Liver (tissue), 9 donors: ENCODE measurements around the gene SMAD6. TPM values are rescaled to one million over a fixed set of nuclear protein-coding genes. Genes with fewer than 3 reads are reported as not detected.

ENCODE experiments used
- DNase-seq: peaks from one replicate; pipeline ENCODE4 v3.0.0-alpha.2; 2017; ENCODE audit warnings: low spot score
- H3K27ac ChIP-seq, 2 donors: one replicate each; pipeline ENCODE4 v1.7.0; 2013; ENCODE audit warnings: inconsistent platforms in 2 of 2, low read length in 2 of 2, control low read depth in 1 of 2, low read depth in 1 of 2, mild to moderate bottlenecking in 1 of 2
- H3K27me3 ChIP-seq, 4 donors: one replicate each; pipeline versions ENCODE4 v1.6.1 to v1.7.0; 2013; ENCODE audit warnings: low read length in 3 of 4, inconsistent platforms in 1 of 4, mild to moderate bottlenecking in 1 of 4, moderate library complexity in 1 of 4; ENCODE audit not compliant: control insufficient read depth in 4 of 4, insufficient read depth in 4 of 4
- H3K36me3 ChIP-seq, 4 donors: one replicate each; pipeline versions ENCODE4 v1.6.1 to v1.7.0; 2013; ENCODE audit warnings: low read length in 3 of 4, mild to moderate bottlenecking in 3 of 4, low read depth in 1 of 4, moderate library complexity in 1 of 4; ENCODE audit not compliant: control insufficient read depth in 4 of 4, insufficient read depth in 3 of 4
- H3K4me1 ChIP-seq, 4 donors: one replicate each; pipeline versions ENCODE4 v1.6.1 to v1.7.0; 2013; ENCODE audit warnings: low read length in 3 of 4, mild to moderate bottlenecking in 3 of 4, moderate library complexity in 1 of 4; ENCODE audit not compliant: control insufficient read depth in 4 of 4, insufficient read depth in 4 of 4
- H3K4me3 ChIP-seq, 3 donors: one replicate each; pipeline versions ENCODE4 v1.6.1 to v1.7.0; 2013; ENCODE audit warnings: low read length in 3 of 3, control low read depth in 1 of 3, low read depth in 1 of 3, mild to moderate bottlenecking in 1 of 3
- H3K9ac ChIP-seq, 2 donors: one replicate each; pipeline ENCODE4 v1.7.0; 2013; ENCODE audit warnings: low read length in 2 of 2, mild to moderate bottlenecking in 2 of 2, moderate library complexity in 2 of 2, control low read depth in 1 of 2, low read depth in 1 of 2
- H3K9me3 ChIP-seq, 4 donors: one replicate each; pipeline versions ENCODE4 v1.6.1 to v1.7.0; 2013; ENCODE audit warnings: low read length in 3 of 4; ENCODE audit not compliant: control insufficient read depth in 4 of 4
- ATF3 ChIP-seq: IDR thresholded peaks from 2 replicates; pipeline ENCODE4 v1.6.1; 2016; ENCODE audit warnings: antibody characterized with exemption
- EGR1 ChIP-seq, 2 donors: IDR thresholded peaks; 2 replicates each; pipeline ENCODE4 v1.6.1; 2016 to 2018; ENCODE audit warnings: antibody characterized with exemption in 2 of 2, low read depth in 2 of 2
- FOXA2 ChIP-seq: IDR thresholded peaks from 2 replicates; pipeline ENCODE4 v1.6.1; 2016; ENCODE audit warnings: antibody characterized with exemption
- HNF4A ChIP-seq, 2 donors: conservative IDR thresholded peaks; 2 replicates each; pipeline ENCODE4 v1.6.1; 2016; ENCODE audit warnings: antibody characterized with exemption in 2 of 2, mild to moderate bottlenecking in 2 of 2
- HNF4G ChIP-seq: IDR thresholded peaks from 2 replicates; pipeline ENCODE4 v1.6.1; 2016; ENCODE audit warnings: antibody characterized with exemption
- JUND ChIP-seq, 2 donors: IDR thresholded peaks; 2 replicates each; pipeline ENCODE4 v1.6.1; 2016; ENCODE audit warnings: antibody characterized with exemption in 2 of 2
- RAD21 ChIP-seq, 2 donors: IDR thresholded peaks; 2 replicates each; pipeline ENCODE4 v1.6.1; 2016; ENCODE audit warnings: antibody characterized with exemption in 2 of 2, mild to moderate bottlenecking in 2 of 2
- RXRA ChIP-seq, 2 donors: IDR thresholded peaks; 2 replicates each; pipeline ENCODE4 v1.6.1; 2017 to 2018; ENCODE audit warnings: antibody characterized with exemption in 2 of 2, mild to moderate bottlenecking in 1 of 2
- SP1 ChIP-seq: IDR thresholded peaks from 2 replicates; pipeline ENCODE4 v1.6.1; 2018; ENCODE audit warnings: antibody characterized with exemption, mild to moderate bottlenecking
- TAF1 ChIP-seq: conservative IDR thresholded peaks from 2 replicates; pipeline ENCODE4 v1.6.1; 2016; ENCODE audit warnings: antibody characterized with exemption, mild to moderate bottlenecking
- YY1 ChIP-seq: IDR thresholded peaks from 2 replicates; pipeline ENCODE4 v1.6.1; 2016; ENCODE audit warnings: antibody characterized with exemption, mild to moderate bottlenecking
- ZBTB33 ChIP-seq: IDR thresholded peaks from 2 replicates; pipeline ENCODE4 v1.6.1; 2016; ENCODE audit warnings: antibody characterized with exemption
- WGBS: extraction: QIAGEN DNeasy Blood & Tissue Kit; methylation state at CpG from one replicate; pipeline ENCODE4 v1.1.7; 2013; 5-methylcytosine and 5-hydroxymethylcytosine counted together
- polyA plus RNA-seq, 2 donors: library from polyadenylated mRNA; stranded (reverse) in 1 of 2; unstranded in 1 of 2; fragments of 200-250 nt in 1 of 2; fragments of >200 nt in 1 of 2; fragmentation: Nextera tagmentation in 1 of 2; extraction: Ambion mirVana in 1 of 2; gene quantifications; one replicate each; pipeline versions ENCODE4 v1.2.1 to v1.2.3, GENCODE V29; 2013 to 2015
- total RNA-seq, 2 donors: library from RNA; depleted of rRNA; stranded (reverse); fragments of >200 nt; gene quantifications; one replicate each; pipeline ENCODE4 v1.2.3, GENCODE V29; 2014
- TF ChIP-seq, protein P1 (sequence below): fragments of 150-350 bp; IDR thresholded peaks from 2 replicates; pipeline ENCODE4 v1.5.1; 2017; ENCODE audit warnings: improper control_type of control experiment, low read depth, low read length; ENCODE audit not compliant: missing input control
- TF ChIP-seq, protein P2 (sequence below): IDR thresholded peaks from 2 replicates; pipeline ENCODE4 v1.6.1; 2016; ENCODE audit warnings: antibody characterized with exemption, mild to moderate bottlenecking
- donor health status: healthy.
- donor health status: healthy.
- donor health status: healthy.
- donor health status: healthy.
- donor health status: healthy.

SMAD6 gene
- total and polyA plus RNA-seq, 4 donors: 1.2 to 15.1 (median 11.0) TPM

DNA sequence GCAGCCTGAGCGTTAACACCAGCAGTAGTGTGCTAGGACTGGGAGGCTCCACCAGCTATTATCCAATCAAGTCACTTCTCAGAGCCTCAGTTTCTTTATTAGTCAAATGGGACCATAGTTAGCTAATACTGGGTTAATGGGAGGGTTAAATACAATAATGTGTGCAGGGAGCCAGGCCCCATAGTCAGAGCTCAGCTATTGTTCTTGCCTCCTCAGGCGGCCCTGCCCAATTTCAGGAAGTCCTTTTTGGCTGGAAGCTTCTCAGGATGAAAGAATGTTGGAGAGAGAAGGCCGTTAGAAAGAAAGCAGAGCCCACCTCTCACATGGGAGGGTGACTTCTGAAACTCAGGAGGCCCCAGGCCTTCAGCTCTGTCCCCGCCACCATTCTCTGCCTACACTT, 39.5 kb upstream of the SMAD6 start:
- no peaks in the 10 kb centered on the region for H3K4me1 ChIP-seq
- no peak overlapping the region for H3K9ac ChIP-seq
- TF ChIP-seq, protein P1, sequence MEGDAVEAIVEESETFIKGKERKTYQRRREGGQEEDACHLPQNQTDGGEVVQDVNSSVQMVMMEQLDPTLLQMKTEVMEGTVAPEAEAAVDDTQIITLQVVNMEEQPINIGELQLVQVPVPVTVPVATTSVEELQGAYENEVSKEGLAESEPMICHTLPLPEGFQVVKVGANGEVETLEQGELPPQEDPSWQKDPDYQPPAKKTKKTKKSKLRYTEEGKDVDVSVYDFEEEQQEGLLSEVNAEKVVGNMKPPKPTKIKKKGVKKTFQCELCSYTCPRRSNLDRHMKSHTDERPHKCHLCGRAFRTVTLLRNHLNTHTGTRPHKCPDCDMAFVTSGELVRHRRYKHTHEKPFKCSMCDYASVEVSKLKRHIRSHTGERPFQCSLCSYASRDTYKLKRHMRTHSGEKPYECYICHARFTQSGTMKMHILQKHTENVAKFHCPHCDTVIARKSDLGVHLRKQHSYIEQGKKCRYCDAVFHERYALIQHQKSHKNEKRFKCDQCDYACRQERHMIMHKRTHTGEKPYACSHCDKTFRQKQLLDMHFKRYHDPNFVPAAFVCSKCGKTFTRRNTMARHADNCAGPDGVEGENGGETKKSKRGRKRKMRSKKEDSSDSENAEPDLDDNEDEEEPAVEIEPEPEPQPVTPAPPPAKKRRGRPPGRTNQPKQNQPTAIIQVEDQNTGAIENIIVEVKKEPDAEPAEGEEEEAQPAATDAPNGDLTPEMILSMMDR: peak; percentile 2
- TF ChIP-seq SP1: no peak
- 90% methylated on average over 4 of the region's 4 CpGs for WGBS
- peak overlapping the region; percentile 33 to 47 for H3K27ac ChIP-seq
- DNase-seq: no peak
- H3K4me3 ChIP-seq: no peak overlapping the region
- H3K36me3 ChIP-seq: no peaks in the 10 kb centered on the region
- H3K27me3 ChIP-seq: no peaks in the 10 kb centered on the region
- no peaks in the 10 kb centered on the region for H3K9me3 ChIP-seq

DNA sequence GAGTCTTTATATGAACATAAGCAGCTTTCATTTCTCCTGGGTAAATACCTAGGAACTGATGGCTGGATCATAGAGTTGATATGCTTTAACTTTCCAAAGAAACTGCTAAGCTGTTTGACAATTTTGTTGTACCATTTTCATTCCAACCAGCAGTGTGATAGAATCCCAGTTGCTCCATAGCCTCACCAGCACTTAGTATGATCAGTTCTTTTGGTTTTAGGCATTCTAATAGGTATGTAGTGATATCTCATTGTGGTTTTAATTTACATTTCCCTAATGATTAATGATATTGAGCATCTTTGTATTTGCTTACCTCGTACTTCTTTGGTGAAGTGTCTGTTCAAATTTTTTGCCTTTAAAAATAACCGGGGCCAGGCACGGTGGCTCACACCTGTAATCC, 38.4 kb upstream of the SMAD6 start:
- H3K4me3 ChIP-seq: no peak overlapping the region
- TF ChIP-seq, protein P2, sequence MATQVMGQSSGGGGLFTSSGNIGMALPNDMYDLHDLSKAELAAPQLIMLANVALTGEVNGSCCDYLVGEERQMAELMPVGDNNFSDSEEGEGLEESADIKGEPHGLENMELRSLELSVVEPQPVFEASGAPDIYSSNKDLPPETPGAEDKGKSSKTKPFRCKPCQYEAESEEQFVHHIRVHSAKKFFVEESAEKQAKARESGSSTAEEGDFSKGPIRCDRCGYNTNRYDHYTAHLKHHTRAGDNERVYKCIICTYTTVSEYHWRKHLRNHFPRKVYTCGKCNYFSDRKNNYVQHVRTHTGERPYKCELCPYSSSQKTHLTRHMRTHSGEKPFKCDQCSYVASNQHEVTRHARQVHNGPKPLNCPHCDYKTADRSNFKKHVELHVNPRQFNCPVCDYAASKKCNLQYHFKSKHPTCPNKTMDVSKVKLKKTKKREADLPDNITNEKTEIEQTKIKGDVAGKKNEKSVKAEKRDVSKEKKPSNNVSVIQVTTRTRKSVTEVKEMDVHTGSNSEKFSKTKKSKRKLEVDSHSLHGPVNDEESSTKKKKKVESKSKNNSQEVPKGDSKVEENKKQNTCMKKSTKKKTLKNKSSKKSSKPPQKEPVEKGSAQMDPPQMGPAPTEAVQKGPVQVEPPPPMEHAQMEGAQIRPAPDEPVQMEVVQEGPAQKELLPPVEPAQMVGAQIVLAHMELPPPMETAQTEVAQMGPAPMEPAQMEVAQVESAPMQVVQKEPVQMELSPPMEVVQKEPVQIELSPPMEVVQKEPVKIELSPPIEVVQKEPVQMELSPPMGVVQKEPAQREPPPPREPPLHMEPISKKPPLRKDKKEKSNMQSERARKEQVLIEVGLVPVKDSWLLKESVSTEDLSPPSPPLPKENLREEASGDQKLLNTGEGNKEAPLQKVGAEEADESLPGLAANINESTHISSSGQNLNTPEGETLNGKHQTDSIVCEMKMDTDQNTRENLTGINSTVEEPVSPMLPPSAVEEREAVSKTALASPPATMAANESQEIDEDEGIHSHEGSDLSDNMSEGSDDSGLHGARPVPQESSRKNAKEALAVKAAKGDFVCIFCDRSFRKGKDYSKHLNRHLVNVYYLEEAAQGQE: no peak
- TF ChIP-seq JUND (IDR thresholded peaks at IDR 0.05) (no peak), FOXA2 (no peak), RXRA (IDR thresholded peaks at IDR 0.05) (no peak), ZBTB33 (no peak), HNF4G (no peak), YY1 (no peak)
- WGBS: 97% methylated on average over 3 of the region's 3 CpGs
- no peaks in the 10 kb centered on the region for H3K27me3 ChIP-seq
- no peaks in the 10 kb centered on the region for H3K36me3 ChIP-seq
- no peak overlapping the region for H3K9ac ChIP-seq
- no peaks in the 10 kb centered on the region for H3K4me1 ChIP-seq
- no peak for DNase-seq
- H3K27ac ChIP-seq: no peak overlapping the region
- H3K9me3 ChIP-seq: no peaks in the 10 kb centered on the region

DNA sequence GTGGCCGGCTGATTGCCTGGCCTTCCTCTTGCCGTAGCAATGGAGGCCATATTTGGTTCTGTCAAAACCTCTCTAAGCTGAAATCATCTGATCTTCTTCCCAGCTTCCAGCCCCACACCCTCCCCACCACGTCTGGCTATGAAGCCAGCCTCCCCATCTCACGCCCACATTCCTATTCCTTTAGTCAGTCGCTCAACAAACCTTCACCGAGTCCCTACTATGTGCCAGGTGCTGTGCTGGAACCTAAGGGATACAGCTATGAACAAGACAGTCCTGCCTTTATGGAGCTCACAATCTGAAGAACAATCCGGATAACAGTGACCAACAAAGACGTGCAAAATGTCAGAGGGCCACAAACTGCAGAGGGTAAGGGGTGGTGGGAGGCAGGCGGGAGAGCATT, 31.9 kb upstream of the SMAD6 start:
- 83% methylated on average over 9 of the region's 9 CpGs for whole genome bisulfite sequencing
- no peak for TF ChIP-seq YY1
- TF ChIP-seq TAF1: no peak
- no peak for TF ChIP-seq ATF3
- TF ChIP-seq, protein P2: no peak
- no peak for TF ChIP-seq RAD21 (IDR thresholded peaks at IDR 0.05)
- TF ChIP-seq HNF4A (conservative IDR thresholded peaks at IDR 0.05): no peak
- no peak for TF ChIP-seq EGR1 (IDR thresholded peaks at IDR 0.05; ENCODE audit: low read depth in 2 of 2)
- Histone ChIP-seq H3K4me1 (no peaks in the 10 kb centered on the region), H3K27ac (no peak overlapping the region), H3K4me3 (no peak overlapping the region), H3K9me3 (no peaks in the 10 kb centered on the region), H3K27me3 (no peaks in the 10 kb centered on the region), H3K36me3 (no peaks in the 10 kb centered on the region), H3K9ac (no peak overlapping the region)
- no peak for DNase-seq
